DMS53 treated with DMSO at 0.1 percent for 48 hours (cell line): ENCODE measurements around the gene XXYLT1.
"Not testable (repeated sequence)": the region's sequence is repeated elsewhere in the genome, so short reads cannot be mapped to it uniquely, and the experiment has no call there.

ENCODE experiments used
- DNase-seq: peaks from one replicate; lab custom pipeline; 2025; ENCODE audit not compliant: unreplicated experiment; lab: John Stamatoyannopoulos, UW

Gene XXYLT1

GRCh38 chr3:195050296-195050695, 220.7 kb downstream of the XXYLT1 start:
- DNase-seq = not testable (repeated sequence)

GRCh38 chr3:195048059-195048905, 222.7 kb downstream of the XXYLT1 start:
- DNase-seq = no peak

GRCh38 chr3:195047536-195047935, 223.4 kb downstream of the XXYLT1 start:
- no peak for DNase-seq

GRCh38 chr3:195046441-195046840, 224.5 kb downstream of the XXYLT1 start:
- no peak for DNase-seq

GRCh38 chr3:195045481-195046210, 225.3 kb downstream of the XXYLT1 start:
- DNase-seq = no peak

- no peak for DNase-seq
Observed at GRCh38 chr3:195044411-195044810, 226.5 kb downstream of the XXYLT1 start.

- DNase-seq = no peak
Observed at GRCh38 chr3:195043607-195044339, 227.2 kb downstream of the XXYLT1 start.

GRCh38 chr3:195042743-195043606, 228.0 kb downstream of the XXYLT1 start:
- DNase-seq = no peak

GRCh38 chr3:195041871-195042742, 228.9 kb downstream of the XXYLT1 start:
- no peak for DNase-seq

GRCh38 chr3:195040773-195041520, 230.0 kb downstream of the XXYLT1 start:
- DNase-seq = no peak

- DNase-seq = no peak
Observed at GRCh38 chr3:195040094-195040493, 230.9 kb downstream of the XXYLT1 start.

GRCh38 chr3:195039180-195039843, 231.6 kb downstream of the XXYLT1 start:
- no peak for DNase-seq

- no peak for DNase-seq
Observed at GRCh38 chr3:195038161-195038560, 232.8 kb downstream of the XXYLT1 start.

GRCh38 chr3:195037586-195037985, 233.4 kb downstream of the XXYLT1 start:
- DNase-seq = not testable (repeated sequence)

GRCh38 chr3:195036974-195037373, 234.0 kb downstream of the XXYLT1 start:
- DNase-seq = no peak

GRCh38 chr3:195036574-195036973, 234.4 kb downstream of the XXYLT1 start:
- DNase-seq = no peak

- DNase-seq = no peak
Observed at GRCh38 chr3:195036203-195036505, 234.8 kb downstream of the XXYLT1 start.

GRCh38 chr3:195035345-195036202, 235.4 kb downstream of the XXYLT1 start:
- DNase-seq = no peak
